DOHH2 (cell line): Measurements from ENCODE around the gene CPS1.

Experiments
- EZH2phosphoT487 ChIP-seq: fragments of 200-600 bp; sonication (generic); IDR thresholded peaks from 2 replicates; pipeline ENCODE4 v1.6.1; 2017; ENCODE audit warnings: borderline replicate concordance, mild to moderate bottlenecking, antibody characterized with exemption, low read length, moderate library complexity, mixed read lengths
- TF ChIP-seq, protein P1 (sequence below): fragments of 200-600 bp; sonication (generic); IDR thresholded peaks from one replicate; pipeline ENCODE4 v1.5.1; 2014; ENCODE audit warnings: antibody characterized with exemption, mild to moderate bottlenecking, low read depth, low read length; ENCODE audit not compliant: poor library complexity, severe bottlenecking

DNA sequence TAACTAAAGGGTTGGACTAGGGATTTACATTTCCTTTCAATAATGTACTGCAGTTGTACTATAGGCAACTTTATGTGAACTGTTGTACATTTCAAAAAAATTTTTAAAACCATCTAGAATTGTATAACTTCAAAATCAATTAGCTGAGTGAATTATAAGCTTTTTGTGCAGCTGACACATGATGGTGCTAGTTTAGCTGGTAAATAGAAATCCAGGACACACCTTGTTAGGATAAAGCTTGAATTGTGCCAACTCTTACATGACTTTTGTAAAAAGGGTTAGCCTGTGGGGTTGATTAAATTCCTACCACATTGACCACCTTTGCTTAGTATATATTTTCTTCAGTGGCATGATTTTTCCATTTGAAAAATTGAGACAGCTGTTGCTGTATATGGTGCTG, 104.4 kb downstream of the CPS1 start:
- TF ChIP-seq, protein P1, sequence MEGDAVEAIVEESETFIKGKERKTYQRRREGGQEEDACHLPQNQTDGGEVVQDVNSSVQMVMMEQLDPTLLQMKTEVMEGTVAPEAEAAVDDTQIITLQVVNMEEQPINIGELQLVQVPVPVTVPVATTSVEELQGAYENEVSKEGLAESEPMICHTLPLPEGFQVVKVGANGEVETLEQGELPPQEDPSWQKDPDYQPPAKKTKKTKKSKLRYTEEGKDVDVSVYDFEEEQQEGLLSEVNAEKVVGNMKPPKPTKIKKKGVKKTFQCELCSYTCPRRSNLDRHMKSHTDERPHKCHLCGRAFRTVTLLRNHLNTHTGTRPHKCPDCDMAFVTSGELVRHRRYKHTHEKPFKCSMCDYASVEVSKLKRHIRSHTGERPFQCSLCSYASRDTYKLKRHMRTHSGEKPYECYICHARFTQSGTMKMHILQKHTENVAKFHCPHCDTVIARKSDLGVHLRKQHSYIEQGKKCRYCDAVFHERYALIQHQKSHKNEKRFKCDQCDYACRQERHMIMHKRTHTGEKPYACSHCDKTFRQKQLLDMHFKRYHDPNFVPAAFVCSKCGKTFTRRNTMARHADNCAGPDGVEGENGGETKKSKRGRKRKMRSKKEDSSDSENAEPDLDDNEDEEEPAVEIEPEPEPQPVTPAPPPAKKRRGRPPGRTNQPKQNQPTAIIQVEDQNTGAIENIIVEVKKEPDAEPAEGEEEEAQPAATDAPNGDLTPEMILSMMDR: no peak
- TF ChIP-seq EZH2phosphoT487: no peak
